ENCODE data around the gene WFIKKN2. TPM values are rescaled to one million over a fixed set of nuclear protein-coding genes. Genes with fewer than 3 reads are reported as not detected.

WFIKKN2 gene
- total and polyA plus RNA-seq, 2 of the 8 experiments (the other 6 are each of a cell fraction or from before 2014, with no cell fraction given) = 0.07 to 0.30 TPM

- no peak for TF ChIP-seq CHD7 (IDR thresholded peaks at IDR 0.05; ENCODE audit: insufficient replicate concordance, low read length)
- TF ChIP-seq SIN3A (conservative IDR thresholded peaks at IDR 0.05 in 1 of 2, IDR thresholded peaks at IDR 0.05 in 1 of 2; ENCODE audit: low read depth in 1 of 2, low read length in 2 of 2) = no peak; a peak in 1 of 4 replicates
- TF ChIP-seq SAP30 (IDR thresholded peaks at IDR 0.05; ENCODE audit: insufficient read depth, insufficient replicate concordance, low read length) = peak; percentile 8
- no peak for TF ChIP-seq SUZ12 (IDR thresholded peaks at IDR 0.05; ENCODE audit: low read length)
- no peak for TF ChIP-seq FOSL1 (IDR thresholded peaks at IDR 0.05; ENCODE audit: insufficient read depth, low read depth, low read length)
- TF ChIP-seq POLR2A (IDR thresholded peaks at IDR 0.05; ENCODE audit: control extremely low read depth in 1 of 2, low read depth in 2 of 2, low read length in 2 of 2) = no peak; a peak in 1 of 3 replicates
- peak; percentile 78 for TF ChIP-seq RBBP5 (IDR thresholded peaks at IDR 0.05; ENCODE audit: borderline replicate concordance, low read depth, low read length)
- TF ChIP-seq CHD1 (IDR thresholded peaks at IDR 0.05; ENCODE audit: low read depth, low read length) = no peak
- no peak for TF ChIP-seq YY1 (IDR thresholded peaks at IDR 0.05; ENCODE audit: low read depth, low read length)
- TF ChIP-seq BCL11A (IDR thresholded peaks at IDR 0.05; ENCODE audit: low read depth in 2 of 2, low read length in 2 of 2) = no peak
- 0 out of 2 replicates have a peak, but pooled peaks have one; percentile 40 for TF ChIP-seq SP1 (IDR thresholded peaks at IDR 0.05; ENCODE audit: low read depth, low read length)
- TF ChIP-seq ASH2L (IDR thresholded peaks at IDR 0.05; ENCODE audit: low read length) = peak; percentile 8
Observed at GRCh38 chr17:50866950-50867362, 31.6 kb downstream of the WFIKKN2 start (continued).

Measured in H1 (cell line).